GM23338 (cell line): ENCODE measurements around the gene PNPLA2. TPM values are rescaled to one million over a fixed set of nuclear protein-coding genes. Genes with fewer than 3 reads are reported as not detected.

Experiments
- ATAC-seq: fragments of 200-7000 bp; cut with Tn5 transposase; 3 replicates; pipeline ENCODE4 v1.9.1; 2020
- DNase-seq: peaks from one replicate; pipeline ENCODE4 v3.0.0-alpha.2; 2015; ENCODE audit warnings: low spot score
- H2AFZ ChIP-seq: fragments of 200-600 bp; sonication (generic); 2 replicates; pipeline ENCODE4 v1.8.0; 2016; ENCODE audit warnings: antibody characterized with exemption, mild to moderate bottlenecking, moderate library complexity
- H3F3A ChIP-seq: fragments of 200-600 bp; sonication (generic); replicated peaks from 2 replicates; pipeline ENCODE4 v1.8.0; 2017; ENCODE audit warnings: antibody characterized with exemption, mixed run types, low read depth
- H3K27ac ChIP-seq: fragments of 200-600 bp; sonication (generic); 2 replicates; pipeline ENCODE4 v1.6.1; 2016; ENCODE audit warnings: low read depth
- H3K27me3 ChIP-seq: fragments of 200-600 bp; sonication (generic); 2 replicates; pipeline ENCODE4 v1.8.0; 2016; ENCODE audit warnings: mild to moderate bottlenecking, mixed run types, moderate library complexity; ENCODE audit not compliant: insufficient read depth
- H3K36me3 ChIP-seq: fragments of 200-600 bp; sonication (generic); 2 replicates; pipeline ENCODE4 v1.8.0; 2016; ENCODE audit warnings: mild to moderate bottlenecking; ENCODE audit not compliant: insufficient read depth
- H3K4me1 ChIP-seq: fragments of 200-600 bp; sonication (generic); 2 replicates; pipeline ENCODE4 v1.8.0; 2016; ENCODE audit warnings: mild to moderate bottlenecking, moderate library complexity; ENCODE audit not compliant: insufficient read depth
- H3K4me2 ChIP-seq: fragments of 200-600 bp; sonication (generic); 2 replicates; pipeline ENCODE4 v1.7.1; 2017; ENCODE audit warnings: mixed run types
- H3K4me3 ChIP-seq: fragments of 200-600 bp; sonication (generic); 2 replicates; pipeline ENCODE4 v1.6.1; 2016; ENCODE audit warnings: mixed run types
- H3K79me2 ChIP-seq: fragments of 200-600 bp; sonication (generic); replicated peaks from 2 replicates; pipeline ENCODE4 v1.8.0; 2017; ENCODE audit warnings: mild to moderate bottlenecking; ENCODE audit not compliant: insufficient read depth
- H3K9me2 ChIP-seq: fragments of 200-600 bp; sonication (generic); 2 replicates; pipeline ENCODE4 v1.8.0; 2017; ENCODE audit not compliant: insufficient read depth
- H4K20me1 ChIP-seq: fragments of 200-600 bp; sonication (generic); replicated peaks from 2 replicates; pipeline ENCODE4 v1.8.0; 2017; ENCODE audit warnings: mild to moderate bottlenecking; ENCODE audit not compliant: insufficient read depth
- H3K27ac Mint-ChIP-seq: 2 replicates; pipeline ENCODE4 v1.8.0; 2020; ENCODE audit warnings: inconsistent platforms, mild to moderate bottlenecking, moderate library complexity, mixed read lengths
- H3K27me3 Mint-ChIP-seq: 3 replicates; pipeline ENCODE4 v1.8.0; 2022; ENCODE audit warnings: low read depth, mild to moderate bottlenecking, moderate library complexity, mixed read lengths, inconsistent platforms; ENCODE audit not compliant: insufficient read depth, poor library complexity
- H3K36me3 Mint-ChIP-seq: 3 replicates; pipeline ENCODE4 v1.8.0; 2021; ENCODE audit warnings: low read depth, mild to moderate bottlenecking, inconsistent platforms, moderate library complexity, mixed read lengths
- H3K4me1 Mint-ChIP-seq: 3 replicates; pipeline ENCODE4 v1.8.0; 2020; ENCODE audit warnings: mild to moderate bottlenecking, inconsistent platforms, mixed read lengths
- H3K4me3 Mint-ChIP-seq: 3 replicates; pipeline ENCODE4 v1.8.0; 2021; ENCODE audit warnings: moderate library complexity, mild to moderate bottlenecking, inconsistent platforms, mixed read lengths
- H3K9me3 Mint-ChIP-seq: 3 replicates; pipeline ENCODE4 v1.8.0; 2020; ENCODE audit warnings: moderate library complexity, mild to moderate bottlenecking, inconsistent platforms, mixed read lengths
- CREB1 ChIP-seq: fragments of 250-450 bp; sonication (Bioruptor Pico); IDR thresholded peaks from 2 replicates; pipeline ENCODE4 v1.5.0; 2020; ENCODE audit warnings: low read depth, mild to moderate bottlenecking, moderate library complexity
- EZH2 ChIP-seq: fragments of 200-600 bp; sonication (generic); IDR thresholded peaks from one replicate; pipeline ENCODE4 v1.8.0; 2017; ENCODE audit warnings: antibody characterized with exemption, mild to moderate bottlenecking, low read depth; ENCODE audit not compliant: unreplicated experiment
- JUNB ChIP-seq: IDR thresholded peaks from one replicate; pipeline ENCODE4 v1.6.1; 2016; ENCODE audit warnings: antibody characterized with exemption; ENCODE audit not compliant: unreplicated experiment
- NANOG ChIP-seq: IDR thresholded peaks from 2 replicates; pipeline ENCODE4 v1.6.1; 2016; ENCODE audit warnings: antibody characterized with exemption, borderline replicate concordance
- POLR2AphosphoS5 ChIP-seq: IDR thresholded peaks from 2 replicates; pipeline ENCODE4 v1.6.1; 2016; ENCODE audit warnings: antibody characterized with exemption, low read depth
- ZNF331 ChIP-seq: fragments of 250-450 bp; sonication (Bioruptor Pico); IDR thresholded peaks from 2 replicates; pipeline ENCODE4 v1.5.0; 2020; ENCODE audit warnings: low read depth, mild to moderate bottlenecking, moderate library complexity
- polyA plus RNA-seq: library from polyadenylated mRNA; unstranded; fragments of >200 nt; fragmentation: Nextera tagmentation; extraction: Ambion mirVana; gene quantifications from 2 replicates; pipeline ENCODE4 v1.2.1, GENCODE V29; 2016
- total RNA-seq: library from RNA; depleted of rRNA; stranded (reverse); fragments of >200 nt; shearing (Covaris generic); gene quantifications from 2 replicates; pipeline ENCODE4 v1.2.3, GENCODE V29; 2014
- TF ChIP-seq, protein P1 (sequence below): IDR thresholded peaks from 2 replicates; pipeline ENCODE4 v1.6.1; 2016; ENCODE audit warnings: antibody characterized with exemption
- TF ChIP-seq, protein P2 (sequence below), 2 experiments: fragments of 200-600 bp in 1 of 2; sonication (generic) in 1 of 2; conservative IDR thresholded peaks; 2 replicates each; pipeline versions ENCODE4 v1.5.1 to v1.6.1; 2016 to 2017; ENCODE audit warnings: antibody characterized with exemption in 2 of 2, low read depth in 2 of 2, mild to moderate bottlenecking in 2 of 2, moderate library complexity in 1 of 2

Gene PNPLA2
- total and polyA plus RNA-seq, 2 experiments from 2014 or later, result 31.1 to 45.6 TPM

DNA sequence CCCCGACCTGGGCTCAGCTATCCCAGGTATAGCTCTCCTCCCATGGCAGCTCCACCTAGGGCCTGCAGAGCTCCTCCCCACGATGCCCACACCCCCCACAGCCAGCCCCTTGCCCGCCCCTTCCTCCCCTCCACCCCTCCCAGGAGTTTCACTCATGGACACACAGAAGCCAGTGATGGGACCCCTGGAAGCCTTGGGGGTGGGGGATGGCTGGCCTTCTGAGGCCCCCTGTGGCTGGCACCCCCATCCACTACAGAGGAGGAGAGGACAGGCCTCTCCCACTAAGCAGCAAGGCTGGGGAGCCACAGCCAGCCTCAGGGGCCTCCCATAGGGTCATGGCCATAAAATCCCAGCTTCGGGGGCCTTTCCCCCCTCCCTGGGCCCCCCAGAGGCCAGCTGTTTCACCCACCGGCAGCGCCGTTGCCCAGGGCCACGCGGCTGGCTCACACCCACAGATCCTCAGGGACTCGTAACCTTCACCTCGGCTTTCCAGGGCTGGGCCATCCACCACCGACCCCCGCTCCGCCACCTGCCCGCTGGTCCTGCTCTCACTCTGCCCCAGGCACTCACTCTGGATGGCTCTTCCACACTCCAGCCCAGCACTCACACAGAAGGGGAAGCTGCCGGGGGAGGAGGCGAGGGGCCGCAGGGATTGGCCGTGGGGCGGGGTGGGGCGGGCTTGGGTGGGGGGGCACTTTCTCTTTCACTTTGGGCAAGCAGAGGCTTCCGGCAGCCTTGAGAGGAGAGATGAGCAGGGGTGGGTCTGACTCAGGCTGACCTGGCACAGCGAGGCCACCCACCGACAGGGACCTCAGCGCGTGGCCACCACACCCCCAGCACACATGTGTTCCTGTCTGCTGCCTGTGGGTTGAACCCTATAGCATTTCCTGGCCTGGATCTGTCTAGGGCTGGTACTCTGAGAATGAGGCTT, 22.8 kb upstream of the PNPLA2 start:
- peaks cover 5% of the 10 kb centered on the region for H3K27me3 Mint-ChIP-seq
- H3K36me3 Mint-ChIP-seq, result peaks cover 8% of the 10 kb centered on the region; the same call in 2 of the 3 replicates
- peak overlapping the region; percentile 81 for H3K4me3 Mint-ChIP-seq
- peak overlapping the region; percentile 95 for H3K4me2 ChIP-seq
- no peak overlapping the region; the same call in 1 of the 2 replicates for H3K27ac Mint-ChIP-seq
- H3K4me1 ChIP-seq, result peaks cover 12% of the 10 kb centered on the region; the same call in 1 of the 2 replicates
- no peak overlapping the region for H2AFZ ChIP-seq
- no peaks in the 10 kb centered on the region; the same call in 1 of the 2 replicates for H3K79me2 ChIP-seq
- H3K36me3 ChIP-seq, result no peaks in the 10 kb centered on the region
- 0 out of 2 replicates have a peak, but pooled peaks cover 3% of the 10 kb centered on the region for H4K20me1 ChIP-seq
- H3K4me3 ChIP-seq, result peak overlapping the region; percentile 86; the same call in 1 of the 2 replicates
- no peaks in the 10 kb centered on the region for H3K9me2 ChIP-seq
- ATAC-seq (peak; percentile 24), DNase-seq (peak; percentile 57)
- no peaks in the 10 kb centered on the region for H3K27me3 ChIP-seq
- H3K4me1 Mint-ChIP-seq, result peaks cover 20% of the 10 kb centered on the region; the same call in 2 of the 3 replicates
- no peaks in the 10 kb centered on the region for H3K9me3 Mint-ChIP-seq
- peaks cover 21% of the 10 kb centered on the region for H3F3A ChIP-seq
- H3K27ac ChIP-seq, result no peak overlapping the region
- TF ChIP-seq POLR2AphosphoS5 (no peak), JUNB (no peak), EZH2 (no peak), CREB1 (CRISPR knock-in tag) (no peak)
- TF ChIP-seq, protein P1, sequence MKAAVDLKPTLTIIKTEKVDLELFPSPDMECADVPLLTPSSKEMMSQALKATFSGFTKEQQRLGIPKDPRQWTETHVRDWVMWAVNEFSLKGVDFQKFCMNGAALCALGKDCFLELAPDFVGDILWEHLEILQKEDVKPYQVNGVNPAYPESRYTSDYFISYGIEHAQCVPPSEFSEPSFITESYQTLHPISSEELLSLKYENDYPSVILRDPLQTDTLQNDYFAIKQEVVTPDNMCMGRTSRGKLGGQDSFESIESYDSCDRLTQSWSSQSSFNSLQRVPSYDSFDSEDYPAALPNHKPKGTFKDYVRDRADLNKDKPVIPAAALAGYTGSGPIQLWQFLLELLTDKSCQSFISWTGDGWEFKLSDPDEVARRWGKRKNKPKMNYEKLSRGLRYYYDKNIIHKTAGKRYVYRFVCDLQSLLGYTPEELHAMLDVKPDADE, result no peak

DNA sequence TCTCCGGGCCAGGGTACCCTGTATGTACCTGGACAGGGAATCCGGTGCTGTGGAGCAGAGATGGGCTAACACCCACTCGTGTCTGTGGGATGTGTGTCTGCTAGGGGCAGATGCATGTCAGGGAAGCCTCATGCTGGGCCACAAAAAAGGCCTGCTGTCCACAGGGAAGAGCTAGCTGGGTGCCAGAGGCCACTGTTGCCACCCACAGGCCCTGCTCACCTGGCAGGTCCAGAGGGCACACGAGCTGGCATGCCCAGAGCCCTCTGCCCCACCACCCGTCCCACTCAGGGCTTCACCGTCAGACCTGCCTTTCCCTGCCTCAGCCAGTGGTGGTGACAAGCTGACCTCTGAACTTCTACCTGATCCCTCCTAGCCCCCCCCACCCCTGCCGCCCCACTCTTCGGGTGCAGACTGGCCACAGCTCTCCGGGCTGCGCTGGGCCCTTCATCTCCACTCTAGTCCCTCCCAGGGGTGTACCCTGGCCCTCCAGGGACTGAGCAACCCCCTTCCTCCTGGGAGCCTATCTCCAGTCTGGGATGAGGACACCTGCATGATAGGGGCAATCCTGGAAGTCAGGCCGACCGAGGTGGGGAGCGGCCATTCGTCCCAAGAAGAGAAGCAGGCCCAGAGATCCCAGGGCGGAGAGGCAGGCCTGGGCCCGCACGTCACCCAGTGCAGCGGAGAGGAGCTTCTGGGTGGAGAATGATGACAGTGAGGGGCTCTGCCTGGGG, 22.0 kb upstream of the PNPLA2 start:
- H3K27ac ChIP-seq, result peak overlapping the region; percentile 69; the same call in 1 of the 2 replicates
- Mint-ChIP-seq H3K36me3 (peaks cover 6% of the 10 kb centered on the region; the same call in 1 of the 3 replicates), H3K9me3 (no peaks in the 10 kb centered on the region), H3K27ac (no peak overlapping the region; the same call in 1 of the 2 replicates), H3K27me3 (peaks cover 4% of the 10 kb centered on the region), H3K4me3 (peak overlapping the region; percentile 81), H3K4me1 (peaks cover 16% of the 10 kb centered on the region; the same call in 2 of the 3 replicates)
- TF ChIP-seq NANOG (no peak), ZNF331 (CRISPR knock-in tag) (no peak)
- TF ChIP-seq, protein P2, sequence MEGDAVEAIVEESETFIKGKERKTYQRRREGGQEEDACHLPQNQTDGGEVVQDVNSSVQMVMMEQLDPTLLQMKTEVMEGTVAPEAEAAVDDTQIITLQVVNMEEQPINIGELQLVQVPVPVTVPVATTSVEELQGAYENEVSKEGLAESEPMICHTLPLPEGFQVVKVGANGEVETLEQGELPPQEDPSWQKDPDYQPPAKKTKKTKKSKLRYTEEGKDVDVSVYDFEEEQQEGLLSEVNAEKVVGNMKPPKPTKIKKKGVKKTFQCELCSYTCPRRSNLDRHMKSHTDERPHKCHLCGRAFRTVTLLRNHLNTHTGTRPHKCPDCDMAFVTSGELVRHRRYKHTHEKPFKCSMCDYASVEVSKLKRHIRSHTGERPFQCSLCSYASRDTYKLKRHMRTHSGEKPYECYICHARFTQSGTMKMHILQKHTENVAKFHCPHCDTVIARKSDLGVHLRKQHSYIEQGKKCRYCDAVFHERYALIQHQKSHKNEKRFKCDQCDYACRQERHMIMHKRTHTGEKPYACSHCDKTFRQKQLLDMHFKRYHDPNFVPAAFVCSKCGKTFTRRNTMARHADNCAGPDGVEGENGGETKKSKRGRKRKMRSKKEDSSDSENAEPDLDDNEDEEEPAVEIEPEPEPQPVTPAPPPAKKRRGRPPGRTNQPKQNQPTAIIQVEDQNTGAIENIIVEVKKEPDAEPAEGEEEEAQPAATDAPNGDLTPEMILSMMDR (conservative IDR thresholded peaks at IDR 0.05; ENCODE audit: low read depth in 2 of 2), result no peak
- ATAC-seq, result no peak
- H4K20me1 ChIP-seq, result no peaks in the 10 kb centered on the region
- H3K4me2 ChIP-seq, result peak overlapping the region; percentile 95
- no peak overlapping the region for H2AFZ ChIP-seq
- H3K9me2 ChIP-seq, result no peaks in the 10 kb centered on the region
- H3K4me1 ChIP-seq, result peaks cover 8% of the 10 kb centered on the region; the same call in 1 of the 2 replicates
- H3K36me3 ChIP-seq, result no peaks in the 10 kb centered on the region
- peaks cover 14% of the 10 kb centered on the region for H3F3A ChIP-seq
- no peaks in the 10 kb centered on the region; the same call in 1 of the 2 replicates for H3K79me2 ChIP-seq
- no peaks in the 10 kb centered on the region for H3K27me3 ChIP-seq
- no peak for DNase-seq
- peak overlapping the region; percentile 86 for H3K4me3 ChIP-seq
